B cell (primary cell): ENCODE data around the gene ADAMTSL1.

Source experiments
- CTCF ChIP-seq: fragments of 200-600 bp; IDR thresholded peaks from one replicate; pipeline ENCODE4 v1.8.0; 2022; ENCODE audit warnings: antibody characterized with exemption, mild to moderate bottlenecking
- EZH2 ChIP-seq: IDR thresholded peaks from 2 replicates; pipeline ENCODE4 v1.6.1; 2012; ENCODE audit warnings: borderline replicate concordance, low read depth, mild to moderate bottlenecking, moderate library complexity, low read length; ENCODE audit not compliant: insufficient read depth, poor library complexity, severe bottlenecking

DNA sequence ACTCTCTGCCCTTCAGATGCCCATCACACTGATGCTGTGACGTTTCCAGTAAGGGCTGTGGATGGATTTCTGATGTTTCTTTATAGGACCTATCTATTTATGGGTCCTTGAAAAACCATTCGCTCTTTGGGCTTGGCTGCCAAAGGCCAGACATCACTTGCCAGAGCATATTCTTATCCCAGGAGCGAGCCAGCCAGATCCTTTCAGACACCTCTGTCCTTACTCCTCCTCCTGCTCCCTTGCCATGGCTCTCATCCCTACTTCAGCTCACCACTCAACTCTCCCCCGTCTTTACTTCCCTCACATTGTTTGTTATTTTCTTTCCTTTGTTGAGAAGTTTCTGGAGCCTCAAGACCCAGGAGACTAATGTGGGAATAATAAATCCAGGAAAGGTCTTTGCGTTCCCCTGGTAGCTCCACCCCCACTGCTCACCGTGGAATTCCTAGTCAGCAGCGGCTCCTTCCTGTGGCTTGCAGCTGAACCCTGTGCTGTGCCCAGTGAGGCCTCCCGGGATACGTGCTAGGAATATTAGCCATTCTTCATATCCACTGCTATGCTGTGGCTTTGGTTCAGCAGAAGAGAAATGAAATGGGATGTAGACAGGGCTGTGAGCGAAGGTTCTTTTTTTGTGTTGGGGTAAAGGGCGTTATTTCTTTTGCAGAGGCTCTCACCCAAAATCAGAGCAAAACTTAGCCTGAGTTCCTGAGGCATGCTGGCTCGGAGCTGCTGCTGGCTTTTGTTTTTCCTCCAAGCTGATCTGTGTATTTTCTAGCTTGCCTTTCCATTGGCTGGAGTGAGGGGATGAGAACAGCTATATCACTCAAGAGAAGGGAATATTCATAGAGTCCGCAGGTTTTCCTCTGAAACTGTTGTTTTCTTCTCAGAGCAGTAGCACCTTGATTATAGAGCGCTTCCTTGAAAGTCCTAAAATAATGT, 387.9 kb downstream of the ADAMTSL1 start:
- TF ChIP-seq CTCF (no peak), EZH2 (no peak)
